SH-SY5Y (cell line): ENCODE measurements around the gene ABR.

Experiments used
- GATA2 ChIP-seq: IDR thresholded peaks from 2 replicates; pipeline ENCODE4 v1.6.1; 2011; ENCODE audit warnings: mild to moderate bottlenecking, low read depth, low read length
- GATA3 ChIP-seq: IDR thresholded peaks from 2 replicates; pipeline ENCODE4 v1.6.1; 2011; ENCODE audit warnings: low read depth, mild to moderate bottlenecking, low read length, moderate library complexity

- TF ChIP-seq GATA2: 0 out of 2 replicates have a peak, but pooled peaks have one; percentile 43
- TF ChIP-seq GATA3: no peak
These were observed 183.0 kb downstream of the ABR start, which contains the start of gene TIMM22 for GRCh38 chr17:996554-997344.
